ENCODE results near the gene IZUMO1. TPM values are rescaled to one million over a fixed set of nuclear protein-coding genes. Genes with fewer than 3 reads are reported as not detected.

IZUMO1 gene
- total and polyA plus RNA-seq, 2 of the 13 experiments (the other 11 are each of a cell fraction or from before 2014, with no cell fraction given): 0.07 to 0.22 TPM

- ATAC-seq: no peak
- intact Hi-C loops (cut with micrococcal nuclease; ENCODE audit: unreplicated experiment): no loop called here
Measured at GRCh38 chr19:48751845-48752495, 5.3 kb upstream of the IZUMO1 start.

More at GRCh38 chr19:48751845-48752495, 5.3 kb upstream of the IZUMO1 start:
- Histone ChIP-seq H3K4me3 (replicated peaks in 1 of 3; ENCODE audit: insufficient read depth in 1 of 3, low read depth in 2 of 3, low read length in 3 of 3) (no peak overlapping the region), H3K79me2 (ENCODE audit: insufficient read depth, low read length) (no peaks in the 10 kb centered on the region), H3K4me2 (ENCODE audit: low read depth, low read length) (no peak overlapping the region), H3K27me3 (ENCODE audit: control insufficient read depth in 1 of 2, insufficient read depth in 2 of 2, low read length in 2 of 2) (no peaks in the 10 kb centered on the region), H3K9ac (ENCODE audit: insufficient read depth, low read depth, low read length) (no peak overlapping the region), H3K36me3 (replicated peaks in 1 of 2; ENCODE audit: control insufficient read depth in 1 of 2, insufficient read depth in 2 of 2, low read length in 2 of 2) (no peaks in the 10 kb centered on the region), H2AFZ (ENCODE audit: low read length) (no peak overlapping the region), H3K27ac (ENCODE audit: extremely low read length, insufficient read depth, low read length) (no peak overlapping the region), H4K20me1 (ENCODE audit: insufficient read depth, low read length) (no peaks in the 10 kb centered on the region), H3K4me1 (ENCODE audit: insufficient read depth, low read length) (peaks cover 40% of the 10 kb centered on the region), H3K9me3 (ENCODE audit: low read length) (no peaks in the 10 kb centered on the region)
- TF ChIP-seq SIN3B (IDR thresholded peaks at IDR 0.05; ENCODE audit: low read length) (no peak), ZNF639 (CRISPR knock-in tag; conservative IDR thresholded peaks at IDR 0.05) (no peak), ATF6 (CRISPR knock-in tag; conservative IDR thresholded peaks at IDR 0.05) (no peak), ZFAT (CRISPR knock-in tag; conservative IDR thresholded peaks at IDR 0.05) (no peak), HOXA9 (CRISPR knock-in tag; IDR thresholded peaks at IDR 0.05; ENCODE audit: borderline replicate concordance) (no peak)
- BruUV-seq (replicated peaks): no TSS peak
- ChIA-PET POLR2A (interaction anchor here (1.7 kb wide), 1 partner anchor 13 kb away, joined by 4 read pairs; no protein-coding TSS in a partner anchor), CTCF (ENCODE audit: low intra/inter-chr PET ratio, low total read pairs) (no interaction called here)
- 92% methylated on average over 19 of the region's 20 CpGs for WGBS (ENCODE audit: low lambda C conversion rate)
- FAIRE-seq: no peak
- in situ Hi-C loops (cut with HindIII; ENCODE audit: extremely low pct_ligation_motif_present, low pct_unique_long_range_greater_than_20kb): no loop called here
- no peak for DNase-seq (ENCODE audit: low spot score)

Measured in HepG2 (cell line).